ENCODE data around the gene THEM4.

THEM4 gene

DNA sequence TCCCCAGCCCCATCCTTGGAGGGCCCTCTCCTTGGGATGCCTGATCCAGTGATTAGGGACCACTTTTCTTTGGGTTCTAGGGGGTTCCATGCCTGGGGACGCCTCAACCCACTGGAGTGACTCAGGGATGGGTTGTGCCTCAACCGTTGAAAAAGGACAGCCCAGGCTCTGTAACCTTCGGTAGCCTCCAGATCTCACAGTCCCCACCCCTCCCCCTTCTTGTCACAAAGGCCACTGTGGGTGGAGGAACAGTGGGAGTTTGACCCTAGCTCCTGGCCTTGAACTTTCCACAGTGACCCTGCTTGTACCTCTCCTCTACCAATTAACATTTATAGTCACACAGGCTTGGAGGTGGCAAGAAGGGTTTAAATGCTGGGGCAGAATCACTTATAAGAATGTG, 75.1 kb downstream of the THEM4 start:
- peak; percentile 40 for DNase-seq

DNA sequence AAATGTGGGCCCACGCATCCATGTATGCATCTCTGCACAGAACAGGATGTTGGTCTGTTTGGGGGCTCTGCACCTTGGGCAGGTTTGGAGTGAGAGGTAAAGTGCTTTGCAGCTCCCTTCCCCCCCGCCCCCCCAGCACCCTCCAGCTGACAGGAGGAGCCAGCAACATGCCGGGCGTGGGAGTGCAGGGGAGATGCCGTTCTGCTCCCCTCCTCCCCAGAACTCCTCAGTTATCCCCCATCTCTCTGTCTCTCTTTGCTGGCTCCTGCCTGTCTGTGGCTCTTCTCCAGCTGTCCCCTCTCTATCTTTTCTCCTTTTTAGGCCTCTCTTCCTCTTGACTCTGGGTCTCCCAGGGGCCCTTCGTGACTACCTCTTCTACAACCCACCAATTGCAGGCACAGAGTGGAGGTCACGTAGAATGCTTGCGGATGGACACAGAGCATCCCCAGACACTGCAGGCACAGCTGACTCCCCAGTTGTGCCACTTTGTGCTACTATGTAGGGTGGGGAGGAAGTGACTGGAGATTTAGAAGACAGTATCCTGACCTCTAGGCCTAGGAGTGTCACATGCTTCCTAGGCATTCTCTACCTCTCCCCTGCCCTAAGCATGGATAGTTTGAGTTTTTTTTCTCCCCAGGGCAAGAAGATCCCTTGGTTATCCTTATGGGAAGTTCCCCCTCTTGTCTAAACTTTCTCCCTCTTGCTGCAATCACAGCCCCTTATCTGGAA, 76.0 kb downstream of the THEM4 start:
- no peak for DNase-seq

DNA sequence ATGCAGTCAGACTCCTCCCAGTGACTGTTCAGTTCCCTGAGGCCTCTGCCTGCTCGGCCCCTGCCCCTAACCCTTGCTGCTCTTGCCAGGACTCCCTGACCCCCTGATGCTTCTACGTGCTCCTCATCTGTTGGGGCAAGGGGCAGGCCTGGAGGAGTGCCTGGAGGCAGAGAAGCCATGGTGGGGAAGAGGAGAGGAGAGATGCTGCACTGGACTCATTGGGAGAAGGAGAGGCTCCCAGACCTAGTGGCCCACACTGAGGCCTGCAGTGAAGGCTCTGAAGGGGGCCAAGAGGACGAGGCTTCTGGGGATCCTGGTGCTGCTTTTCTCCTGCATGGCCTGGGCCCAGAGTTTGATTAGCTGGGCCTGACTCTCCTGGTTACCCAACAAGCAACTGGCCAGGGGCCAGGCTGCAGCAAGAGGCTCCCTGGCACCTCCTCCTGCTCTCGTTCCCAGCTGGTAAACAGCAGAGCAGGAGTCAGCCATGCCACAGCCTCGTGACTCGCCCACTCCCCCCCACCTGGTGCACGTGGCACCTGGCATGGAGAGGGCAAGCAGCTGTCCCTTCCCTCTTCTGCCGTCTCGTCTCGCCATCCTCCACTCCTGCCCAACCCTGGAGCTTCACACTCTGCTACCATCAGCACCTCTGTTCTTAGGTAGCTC, 76.9 kb downstream of the THEM4 start:
- DNase-seq, result no peak

DNA sequence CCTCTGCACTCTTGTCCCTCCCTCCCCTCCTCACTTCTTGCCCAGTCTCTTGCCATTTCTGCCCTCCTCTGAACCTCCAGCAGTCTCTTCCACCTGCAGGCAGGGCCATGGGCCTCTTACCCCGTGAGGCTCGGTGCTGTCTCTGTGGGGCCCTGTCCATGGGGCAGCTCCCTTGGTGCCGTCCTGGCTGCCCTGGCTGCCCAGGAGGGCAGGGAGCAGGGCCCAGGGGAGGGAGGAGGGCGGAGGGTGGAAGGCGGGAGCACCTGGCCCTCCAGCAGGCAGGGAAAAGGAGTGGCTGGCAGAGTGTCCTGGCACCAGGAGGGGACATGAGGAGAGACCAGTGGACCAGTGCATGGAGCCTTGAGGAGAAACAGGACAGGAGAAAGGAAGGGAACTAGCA, 77.7 kb downstream of the THEM4 start, which contains the start of gene RORC:
Gene RORC (minus strand): TSS at position 198 of the 400 bp plus-strand sequence. CDS start 38 bp downstream, at position 160.
- DNase-seq, result no peak

DNA sequence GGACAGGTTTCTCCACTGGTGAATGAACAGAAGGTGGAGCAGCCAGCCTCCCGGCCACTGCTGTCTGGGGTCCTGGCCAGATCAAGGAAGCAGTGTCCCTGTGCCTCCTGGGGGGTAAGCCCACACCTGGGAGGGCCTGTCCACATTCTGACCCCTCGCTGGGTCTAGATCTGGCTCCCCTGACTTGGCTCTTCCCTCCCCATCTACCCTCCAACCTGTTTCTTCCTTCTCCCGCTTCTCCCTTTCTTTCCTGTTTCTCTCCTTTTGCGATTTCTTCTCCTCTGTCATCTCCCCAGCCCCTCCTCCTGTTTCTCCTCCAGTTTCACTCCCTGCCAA, 78.1 kb downstream of the THEM4 start:
- no peak for DNase-seq

DNA sequence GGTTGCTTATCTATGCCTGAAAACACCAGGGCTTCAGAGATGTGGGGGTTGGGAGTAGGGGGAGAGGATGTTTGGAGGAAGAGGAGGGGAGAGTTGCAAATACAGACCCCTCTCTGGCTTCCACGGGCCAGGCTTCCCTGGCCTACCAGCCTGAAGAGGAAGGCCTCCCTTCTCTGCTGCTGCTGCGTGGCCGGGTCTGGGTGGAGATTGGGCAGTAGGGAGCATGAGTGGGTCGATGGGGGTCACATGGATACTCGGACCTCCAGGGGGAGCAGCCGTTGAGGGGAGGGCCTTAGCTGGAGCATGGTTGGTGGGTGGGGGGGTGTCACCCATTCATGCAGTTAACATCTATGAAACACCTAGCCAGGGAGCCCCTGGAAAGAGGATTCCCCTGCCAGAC, 79.3 kb downstream of the THEM4 start:
- no peak for DNase-seq

DNA sequence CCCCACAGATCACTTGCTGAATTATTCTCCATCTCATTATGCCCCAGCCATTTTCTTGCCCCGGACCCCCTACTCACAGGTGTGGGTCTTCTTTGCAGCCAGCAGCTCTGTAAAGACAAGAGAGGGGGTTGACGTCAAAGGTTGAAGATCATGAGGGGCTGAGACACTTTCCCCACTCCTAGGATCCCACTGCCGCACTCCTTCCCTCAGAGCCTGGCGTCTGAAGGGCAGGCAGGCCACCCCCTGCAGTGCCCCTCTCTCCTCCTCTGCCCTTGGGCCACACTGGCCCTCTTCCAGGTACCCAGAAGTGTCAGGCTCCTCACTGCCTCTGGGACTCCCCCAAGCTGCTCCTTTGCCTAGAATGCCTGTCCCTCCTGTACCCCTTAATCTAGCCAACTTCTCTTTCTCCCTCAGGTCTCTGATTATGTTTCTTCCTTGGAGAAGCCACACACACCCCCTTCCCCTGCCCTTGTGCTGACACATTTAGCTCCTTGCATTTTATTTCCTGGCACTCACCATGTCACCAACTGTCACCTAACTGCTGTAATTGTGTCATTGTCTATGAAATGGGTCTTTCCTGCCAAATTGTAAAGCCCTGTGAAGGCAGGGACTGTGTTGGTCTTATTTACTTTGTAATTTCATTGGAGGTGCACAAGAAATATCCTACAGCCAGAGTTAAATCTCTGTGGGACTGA, 79.8 kb downstream of the THEM4 start:
- DNase-seq, result no peak

DNA sequence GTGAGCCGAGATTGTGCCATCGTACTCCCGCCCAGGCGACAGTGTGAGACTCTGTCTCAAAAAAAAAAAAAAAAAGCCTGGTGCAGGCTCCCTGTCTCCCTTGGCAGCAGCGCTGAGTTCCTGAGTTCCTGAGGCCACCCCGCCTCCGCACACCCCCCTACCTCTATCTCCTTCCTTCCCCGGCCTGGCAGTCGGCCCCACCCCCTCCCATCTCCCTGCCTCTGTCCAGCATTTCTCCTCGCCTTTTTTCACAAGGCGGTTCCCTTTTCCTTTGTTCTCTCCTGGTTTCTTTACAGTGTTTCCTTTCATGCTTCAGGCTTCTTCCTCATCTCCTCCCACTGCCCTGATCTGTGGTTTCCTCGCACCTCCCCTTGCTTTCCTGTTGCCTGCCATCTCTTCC, 80.4 kb downstream of the THEM4 start:
- no peak for DNase-seq

DNA sequence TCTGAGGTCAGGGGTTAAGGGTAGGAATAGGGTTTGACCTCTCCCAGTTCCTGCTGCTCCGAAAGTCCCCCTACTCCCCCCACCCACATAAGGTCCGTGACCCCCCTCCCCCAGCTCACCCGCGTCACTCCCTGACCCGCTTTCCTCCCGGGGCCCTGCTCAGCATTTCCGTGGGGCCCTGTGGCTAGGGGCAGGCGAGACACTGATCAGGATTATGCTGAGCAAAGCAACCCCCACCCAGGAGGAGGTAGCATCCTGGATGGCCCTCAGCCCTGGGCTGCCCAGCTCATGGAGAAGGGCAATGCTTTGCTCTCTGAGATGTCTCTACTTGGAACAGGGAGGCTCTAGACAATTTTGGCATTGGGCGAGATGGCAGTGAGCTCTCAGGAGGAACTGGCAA, 81.5 kb downstream of the THEM4 start:
- DNase-seq, result no peak

DNA sequence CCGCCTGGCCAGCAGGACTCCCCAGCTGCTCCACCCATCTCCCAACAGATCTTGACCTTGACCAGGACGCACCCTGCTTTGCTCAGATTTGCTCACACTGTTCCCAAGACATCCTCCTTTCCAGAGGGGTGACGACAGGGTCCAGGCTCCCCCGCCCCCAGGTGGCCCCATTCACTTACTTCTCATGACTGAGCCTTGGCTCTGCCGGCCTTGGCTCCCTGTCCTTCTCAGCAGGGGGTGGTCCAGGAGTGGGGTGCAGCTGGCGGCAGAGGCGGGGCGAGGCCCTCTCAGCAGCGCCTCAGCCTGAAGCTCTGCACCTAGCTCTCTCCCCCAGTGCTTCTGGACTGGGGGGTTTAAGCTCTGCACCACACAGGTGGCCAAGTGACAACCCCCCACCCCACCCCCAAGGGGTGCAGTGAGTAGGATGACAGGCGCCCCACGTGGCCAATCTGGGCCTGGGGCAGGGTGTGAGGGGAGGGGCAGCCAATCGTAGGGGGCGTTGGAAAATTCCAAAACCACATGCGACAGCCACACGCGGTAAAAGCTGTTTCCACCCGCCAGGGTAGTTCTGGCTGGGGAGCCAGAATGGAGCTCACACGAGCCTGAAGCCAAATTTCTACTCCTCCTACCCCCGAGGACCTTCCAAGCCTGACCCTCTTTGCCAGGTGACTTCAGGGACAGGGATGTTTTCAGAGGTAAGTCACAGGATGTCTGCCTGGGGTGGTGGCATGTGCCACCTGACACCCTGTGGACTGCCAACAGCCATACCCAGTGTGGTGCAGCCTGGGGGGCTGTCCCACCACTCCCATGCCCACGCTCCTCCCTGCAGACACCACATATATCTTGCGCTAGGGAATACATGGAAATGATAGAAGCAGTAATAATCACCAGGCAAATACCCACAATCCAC, 83.3 kb downstream of the THEM4 start:
- DNase-seq, result peak; percentile 62

DNA sequence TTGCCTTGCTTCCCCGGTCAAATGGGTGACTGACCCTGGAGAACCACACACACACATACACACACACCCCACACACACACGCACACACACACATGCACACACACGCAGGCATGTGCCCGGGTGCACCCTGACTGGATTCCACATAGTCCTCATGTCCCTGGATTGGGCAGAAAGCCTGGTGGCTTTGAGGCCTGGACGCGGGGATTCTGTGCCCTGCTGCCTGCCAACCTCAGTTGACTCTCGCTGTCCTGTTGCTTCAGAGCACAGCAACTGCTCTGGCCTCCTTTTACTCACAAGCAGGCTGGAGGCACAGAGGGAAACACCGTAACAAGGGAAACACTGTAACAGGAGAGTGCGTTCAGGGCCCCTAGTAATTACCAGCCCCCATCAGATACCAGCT, 84.1 kb downstream of the THEM4 start:
- DNase-seq, result no peak
